ENCODE data around the gene VPS13D.

DNA sequence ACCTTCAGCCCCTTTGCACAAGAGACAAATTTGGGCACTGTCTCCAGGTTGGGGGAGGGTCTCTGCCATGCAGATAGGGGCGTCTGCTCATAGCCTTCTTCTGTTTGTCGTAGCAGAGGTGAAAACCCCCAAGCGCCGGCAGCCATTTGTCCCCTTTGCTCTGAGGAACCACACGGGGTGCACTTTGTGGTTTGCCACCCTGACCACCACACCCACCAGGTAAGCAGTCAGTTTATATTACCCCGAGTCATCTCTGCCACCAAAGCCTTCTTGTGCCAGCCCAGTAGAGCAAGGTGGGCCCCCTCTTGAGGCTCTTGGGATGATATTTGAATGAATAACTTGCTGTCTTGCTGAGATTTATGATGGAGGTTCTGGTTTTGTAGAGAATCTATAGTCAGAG lies 111.8 kb downstream of the VPS13D start:
- TF ChIP-seq SMAD5 (IDR thresholded peaks at IDR 0.05; ENCODE audit: low read depth) (no peak), TCF12 (IDR thresholded peaks at IDR 0.05; ENCODE audit: low read depth, low read length) (no peak), EZH2 (IDR thresholded peaks at IDR 0.05; ENCODE audit: borderline replicate concordance, control insufficient read depth, low read depth, low read length) (no peak), MYC (IDR thresholded peaks at IDR 0.05; ENCODE audit: insufficient read depth, insufficient read length, insufficient replicate concordance, low read length, severe bottlenecking) (no peak)
- TF ChIP-seq, protein P1, sequence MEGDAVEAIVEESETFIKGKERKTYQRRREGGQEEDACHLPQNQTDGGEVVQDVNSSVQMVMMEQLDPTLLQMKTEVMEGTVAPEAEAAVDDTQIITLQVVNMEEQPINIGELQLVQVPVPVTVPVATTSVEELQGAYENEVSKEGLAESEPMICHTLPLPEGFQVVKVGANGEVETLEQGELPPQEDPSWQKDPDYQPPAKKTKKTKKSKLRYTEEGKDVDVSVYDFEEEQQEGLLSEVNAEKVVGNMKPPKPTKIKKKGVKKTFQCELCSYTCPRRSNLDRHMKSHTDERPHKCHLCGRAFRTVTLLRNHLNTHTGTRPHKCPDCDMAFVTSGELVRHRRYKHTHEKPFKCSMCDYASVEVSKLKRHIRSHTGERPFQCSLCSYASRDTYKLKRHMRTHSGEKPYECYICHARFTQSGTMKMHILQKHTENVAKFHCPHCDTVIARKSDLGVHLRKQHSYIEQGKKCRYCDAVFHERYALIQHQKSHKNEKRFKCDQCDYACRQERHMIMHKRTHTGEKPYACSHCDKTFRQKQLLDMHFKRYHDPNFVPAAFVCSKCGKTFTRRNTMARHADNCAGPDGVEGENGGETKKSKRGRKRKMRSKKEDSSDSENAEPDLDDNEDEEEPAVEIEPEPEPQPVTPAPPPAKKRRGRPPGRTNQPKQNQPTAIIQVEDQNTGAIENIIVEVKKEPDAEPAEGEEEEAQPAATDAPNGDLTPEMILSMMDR (IDR thresholded peaks at IDR 0.05 in 2 of 3, conservative IDR thresholded peaks at IDR 0.05 in 1 of 3; ENCODE audit: control insufficient read depth in 2 of 3, extremely low read depth in 1 of 3, insufficient read depth in 1 of 3, low read depth in 3 of 3, low read length in 3 of 3) = no peak
